KG1 (cell line): Measurements from ENCODE around the gene TXNIP.
"Not testable (repeated sequence)": the region's sequence is repeated elsewhere in the genome, so short reads cannot be mapped to it uniquely, and the experiment has no call there.

Experiments used
- DNase-seq: peaks from one replicate; lab custom pipeline; 2025; lab: John Stamatoyannopoulos, UW

Gene TXNIP, protein sequence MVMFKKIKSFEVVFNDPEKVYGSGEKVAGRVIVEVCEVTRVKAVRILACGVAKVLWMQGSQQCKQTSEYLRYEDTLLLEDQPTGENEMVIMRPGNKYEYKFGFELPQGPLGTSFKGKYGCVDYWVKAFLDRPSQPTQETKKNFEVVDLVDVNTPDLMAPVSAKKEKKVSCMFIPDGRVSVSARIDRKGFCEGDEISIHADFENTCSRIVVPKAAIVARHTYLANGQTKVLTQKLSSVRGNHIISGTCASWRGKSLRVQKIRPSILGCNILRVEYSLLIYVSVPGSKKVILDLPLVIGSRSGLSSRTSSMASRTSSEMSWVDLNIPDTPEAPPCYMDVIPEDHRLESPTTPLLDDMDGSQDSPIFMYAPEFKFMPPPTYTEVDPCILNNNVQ

DNA sequence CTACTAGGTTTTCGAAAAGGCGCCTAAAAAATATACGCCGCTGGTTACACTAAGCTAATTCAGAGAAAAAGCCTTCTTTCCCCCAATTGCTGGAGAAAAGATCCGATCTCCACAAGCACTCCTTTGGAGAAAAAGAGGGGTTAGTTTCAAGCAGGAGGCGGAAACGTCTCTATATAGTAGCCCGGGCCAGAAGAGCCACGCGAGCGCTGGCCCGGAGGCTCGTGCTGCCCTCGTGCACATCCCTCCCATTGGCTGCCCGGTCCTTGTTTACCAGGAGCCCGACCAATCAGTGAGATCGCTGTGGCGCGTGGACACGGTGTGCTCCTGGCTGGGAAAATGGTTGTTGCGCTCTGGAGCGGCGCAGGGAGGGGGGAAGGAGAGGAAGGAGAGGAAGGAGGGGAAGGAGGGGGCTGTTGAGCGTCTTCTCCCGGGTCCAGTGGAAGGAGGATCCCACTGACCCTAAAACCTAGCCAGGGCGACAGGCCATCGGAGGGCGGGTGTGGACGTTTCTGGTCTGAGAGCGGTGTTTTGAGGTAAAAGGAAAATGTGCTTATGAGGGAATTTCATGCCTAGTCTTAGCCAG lies at the start of gene TXNIP:
Gene TXNIP, minus strand, starts transcription at position 147 of the 583 bp plus-strand sequence. CDS start 313 bp downstream, outside the sequence.
- DNase-seq = peak; percentile 77

DNA sequence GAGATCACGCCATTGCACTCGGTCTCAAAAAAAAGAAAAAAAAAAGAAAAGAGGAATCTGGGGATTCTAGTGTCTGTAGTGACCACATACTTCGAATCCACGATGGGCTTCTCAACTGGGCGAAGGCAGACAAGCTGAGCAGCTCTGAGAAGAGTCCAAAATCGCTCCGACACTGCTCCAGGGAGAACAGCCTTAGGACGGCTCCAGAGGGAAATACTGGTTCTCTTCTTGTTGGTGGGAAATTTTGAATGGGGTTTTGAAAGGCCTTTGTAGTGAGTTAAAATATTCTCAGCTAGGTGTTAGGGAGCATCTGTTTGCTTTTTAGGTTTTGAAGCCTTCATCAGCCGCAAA lies 43.4 kb upstream of the TXNIP start:
- DNase-seq = no peak

DNA sequence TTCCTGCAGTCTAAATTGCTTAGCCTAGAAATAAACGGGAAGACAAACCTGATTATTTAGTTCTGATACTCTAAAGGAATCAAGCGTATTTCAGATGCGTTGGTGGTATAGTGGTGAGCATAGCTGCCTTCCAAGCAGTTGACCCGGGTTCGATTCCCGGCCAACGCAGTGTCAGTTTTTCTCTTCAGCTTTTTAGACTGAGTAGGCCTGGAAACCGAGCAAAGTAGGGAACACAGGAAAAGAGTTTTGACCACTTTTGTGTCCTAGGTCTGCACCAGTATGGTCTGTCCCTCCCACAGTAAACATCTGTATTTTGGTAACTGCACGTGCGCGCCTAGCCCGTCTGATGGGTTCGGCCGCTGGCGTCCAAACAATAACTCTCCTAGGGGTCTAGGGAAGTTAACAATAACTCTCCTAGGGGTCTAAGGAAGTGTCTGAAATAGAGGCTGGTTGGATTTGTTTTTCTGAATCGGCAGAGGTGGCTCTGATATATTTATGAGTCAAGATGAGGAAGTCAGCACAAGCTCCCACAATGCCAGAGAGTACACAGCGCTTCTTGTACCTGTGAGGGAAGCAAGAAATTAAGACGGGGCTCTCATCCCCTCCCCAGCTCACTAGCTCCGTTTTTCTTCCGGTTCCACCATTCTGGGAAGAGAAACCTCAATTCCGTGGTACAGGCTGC lies 40.7 kb upstream of the TXNIP start:
- peak; percentile 93 for DNase-seq

DNA sequence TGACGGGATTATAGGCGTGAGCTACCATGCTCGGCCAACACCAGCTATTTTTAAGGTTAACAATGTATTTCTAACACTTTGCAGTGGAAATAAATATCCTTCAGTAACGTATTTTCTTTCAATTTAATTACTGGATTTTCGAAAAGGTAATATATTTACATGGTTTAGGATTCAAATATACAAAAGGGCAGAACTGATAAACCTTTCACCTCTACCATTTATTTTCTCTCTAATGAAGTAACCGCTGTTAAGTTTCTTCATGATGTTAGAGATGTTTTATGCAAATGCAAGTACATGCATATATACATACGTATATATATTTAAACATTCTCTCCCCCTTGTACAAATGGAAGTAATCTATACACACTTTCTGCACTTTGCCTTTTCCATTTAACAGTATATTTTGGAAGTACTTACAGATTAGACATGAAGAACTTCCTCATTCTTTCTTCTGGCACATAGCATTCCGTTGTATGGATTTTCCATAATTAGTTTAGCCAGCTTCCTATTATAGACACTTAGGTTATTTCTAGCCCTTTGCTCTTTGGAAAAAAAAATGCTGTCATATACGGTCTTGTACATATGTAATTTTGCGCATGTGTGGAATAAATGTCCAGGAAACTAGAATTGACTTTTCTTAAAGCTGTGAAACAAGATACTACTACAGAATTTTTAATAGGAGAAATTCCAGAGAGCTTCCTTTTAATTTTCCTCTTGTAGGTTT lies 40.0 kb upstream of the TXNIP start:
- no peak for DNase-seq

GRCh38 chr1:146035048-146035423 lies 38.7 kb upstream of the TXNIP start:
- DNase-seq = no peak

DNA sequence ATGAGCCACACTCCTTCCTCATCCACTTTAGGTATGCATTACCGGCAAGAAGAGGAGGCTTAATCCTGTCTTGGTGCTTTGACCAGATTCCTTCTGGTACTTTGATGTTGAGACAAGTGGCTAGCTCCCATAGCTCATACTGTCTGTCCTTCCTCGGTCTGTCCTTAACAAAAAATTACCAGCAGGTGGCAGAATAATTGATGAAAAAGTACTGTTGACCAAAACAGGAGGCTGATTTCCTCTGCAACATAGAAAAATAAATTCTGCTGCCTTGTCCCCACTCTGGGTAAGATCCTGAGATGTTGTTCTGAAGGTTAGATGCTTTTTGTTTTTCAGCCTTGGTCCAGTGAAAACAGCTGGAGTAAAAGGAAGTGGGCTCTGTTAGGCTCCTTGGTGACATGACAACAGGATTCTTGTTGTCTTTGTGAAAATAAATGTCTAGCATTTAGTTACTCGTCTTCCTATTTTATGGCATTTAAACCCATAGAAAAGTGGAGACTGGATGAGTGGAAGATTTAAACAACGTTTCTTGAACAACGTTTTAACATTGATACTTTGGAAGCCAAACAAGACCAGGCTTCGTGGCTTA lies 36.3 kb upstream of the TXNIP start:
- DNase-seq = peak; percentile 26

GRCh38 chr1:146031476-146031875 lies 35.1 kb upstream of the TXNIP start:
- DNase-seq = no peak

DNA sequence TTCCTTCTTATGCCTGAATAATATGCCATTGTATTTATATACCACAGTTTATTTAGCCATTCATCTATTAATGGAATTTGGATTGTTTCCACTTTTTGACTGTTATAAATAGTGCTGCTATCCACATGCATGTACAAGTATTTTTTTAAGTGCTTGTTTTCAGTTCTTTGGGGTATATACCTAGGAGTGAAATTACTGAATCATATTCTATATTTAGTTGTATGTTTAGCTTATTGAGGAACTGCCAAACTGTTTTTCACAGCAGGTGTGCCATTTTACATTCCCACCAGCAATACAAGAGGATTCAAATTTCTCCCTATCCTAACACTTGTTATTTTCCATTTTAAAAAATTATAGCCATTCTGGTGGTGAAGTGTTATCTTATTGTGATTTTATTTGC lies 32.7 kb upstream of the TXNIP start:
- DNase-seq = no peak

GRCh38 chr1:146026650-146027049 lies 30.3 kb upstream of the TXNIP start:
- not testable (repeated sequence) for DNase-seq

GRCh38 chr1:146025787-146026495 lies 29.6 kb upstream of the TXNIP start:
- not testable (repeated sequence) for DNase-seq

DNA sequence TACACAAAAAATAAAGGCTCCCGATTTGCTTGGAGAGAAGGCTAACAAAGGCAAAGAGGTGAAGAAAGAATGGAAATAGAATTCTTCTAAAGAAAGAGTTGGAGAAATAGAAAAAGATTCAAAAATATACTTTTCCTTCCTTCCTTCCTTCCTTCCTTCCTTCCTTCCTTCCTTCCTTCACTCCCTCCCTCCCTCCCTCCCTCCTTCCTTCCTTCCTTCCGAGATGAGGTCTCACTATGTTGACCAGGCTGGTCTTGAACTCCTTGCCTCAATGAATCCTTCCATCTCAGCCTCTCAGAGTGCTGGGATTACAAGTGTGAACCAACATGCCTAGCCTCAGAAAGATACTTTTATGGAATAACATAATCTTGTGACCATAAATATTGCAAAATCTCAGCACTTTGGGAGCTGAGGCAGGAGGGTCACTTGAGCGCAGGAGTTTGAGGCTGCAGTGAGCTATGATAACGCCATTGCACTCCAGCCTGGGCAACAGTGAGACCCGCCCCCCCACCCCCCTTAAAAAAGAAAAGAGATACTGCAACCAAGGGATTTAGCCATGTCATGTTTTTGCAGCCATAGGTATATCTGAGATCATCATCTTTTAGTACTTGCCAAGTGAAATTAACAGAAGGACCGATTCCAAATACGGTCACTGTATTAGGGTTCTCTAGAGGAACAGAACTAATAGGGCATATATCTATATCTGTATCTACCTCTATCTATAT lies 26.2 kb upstream of the TXNIP start:
- DNase-seq = no peak

DNA sequence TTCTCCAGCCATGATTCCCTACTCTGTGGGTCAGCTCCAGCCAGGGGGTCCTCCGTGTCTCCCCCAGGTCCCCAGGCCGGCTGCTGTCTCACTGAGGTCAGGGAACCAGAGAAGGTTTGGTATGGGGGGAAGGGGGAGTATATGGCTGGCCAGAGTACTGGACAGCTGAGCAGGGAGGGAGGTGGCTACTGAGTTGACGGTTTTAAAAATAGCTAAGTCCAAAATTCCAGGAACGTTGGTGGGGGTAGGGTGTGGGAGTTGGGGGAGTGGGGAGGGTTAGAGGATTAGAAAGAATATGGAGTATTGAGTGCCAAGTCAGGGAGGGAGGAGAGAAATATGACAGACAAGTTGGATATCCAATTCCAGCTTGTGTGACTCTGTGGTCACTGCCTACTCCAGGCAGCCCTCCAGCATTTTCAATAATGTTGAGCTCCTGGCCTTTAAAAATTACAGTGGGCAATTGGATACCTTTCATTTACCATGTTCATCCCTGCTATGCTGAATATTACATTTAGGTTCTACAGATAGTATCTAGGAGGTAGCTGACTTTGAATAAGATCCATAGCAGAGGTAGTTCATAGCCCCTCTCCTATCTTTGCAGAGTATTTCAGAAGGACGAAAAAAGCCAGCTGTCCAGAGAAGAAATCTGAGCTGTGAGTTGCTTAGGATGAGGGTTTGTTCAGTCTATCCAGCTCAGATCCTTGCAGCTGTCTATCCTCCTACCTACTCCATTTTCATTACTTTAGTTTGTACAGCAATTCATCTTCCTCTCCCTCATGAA lies 25.4 kb upstream of the TXNIP start, which contains the start of gene HJV:
Gene HJV, minus strand, starts transcription at position 114 of the 781 bp plus-strand sequence. CDS start 1,504 bp downstream, outside the sequence.
- DNase-seq = no peak

DNA sequence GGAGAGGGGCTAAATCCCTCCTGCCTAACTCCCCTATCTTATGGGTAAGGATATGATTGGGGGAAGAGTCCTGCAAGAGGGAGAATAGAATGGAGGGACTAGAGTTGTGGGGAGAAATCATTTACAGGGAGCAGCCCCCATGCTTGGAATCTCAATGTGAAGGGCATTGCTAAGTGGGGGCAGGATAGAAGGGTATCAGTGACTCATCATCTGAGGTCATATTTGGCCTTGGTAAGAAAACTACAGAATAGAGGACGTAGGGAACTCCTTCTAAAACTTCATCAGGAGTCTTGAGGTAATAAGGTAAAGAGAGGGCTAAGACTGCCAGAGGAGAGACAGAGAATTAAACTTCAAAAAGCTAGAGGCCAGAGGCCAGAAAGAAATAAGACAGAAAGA lies 24.7 kb upstream of the TXNIP start:
- no peak for DNase-seq

- DNase-seq = no peak
Measured at GRCh38 chr1:146020058-146021049, 24.0 kb upstream of the TXNIP start.

GRCh38 chr1:146019231-146020057 lies 23.1 kb upstream of the TXNIP start:
- DNase-seq = no peak

DNA sequence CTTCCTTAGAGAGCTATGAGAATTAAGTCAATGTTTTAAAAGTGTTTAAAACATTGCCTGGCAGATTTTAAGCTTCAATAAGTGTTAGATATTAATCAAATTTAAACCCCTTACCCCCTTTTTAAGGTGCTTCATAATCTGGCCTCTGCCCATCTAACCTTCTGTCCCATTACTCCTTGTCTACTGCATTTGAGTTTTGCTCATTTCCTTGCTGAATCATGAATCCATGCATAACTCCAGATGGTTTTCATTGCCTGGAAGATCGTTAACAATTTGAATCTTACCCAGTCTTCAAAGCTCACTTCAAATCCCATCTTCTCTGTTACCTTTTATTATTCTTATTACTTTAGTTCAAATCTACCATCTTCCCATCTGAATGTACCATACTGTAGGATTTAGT lies 20.5 kb upstream of the TXNIP start:
- DNase-seq = no peak

- no peak for DNase-seq
Measured at GRCh38 chr1:146013559-146013922, 17.2 kb upstream of the TXNIP start.
